UCSD-AML1 (cell line): ENCODE results near the gene ARHGAP32.

Experiments used
- DNase-seq: peaks from one replicate; lab custom pipeline; 2025; ENCODE audit not compliant: unreplicated experiment; lab: John Stamatoyannopoulos, UW

Gene ARHGAP32

DNA sequence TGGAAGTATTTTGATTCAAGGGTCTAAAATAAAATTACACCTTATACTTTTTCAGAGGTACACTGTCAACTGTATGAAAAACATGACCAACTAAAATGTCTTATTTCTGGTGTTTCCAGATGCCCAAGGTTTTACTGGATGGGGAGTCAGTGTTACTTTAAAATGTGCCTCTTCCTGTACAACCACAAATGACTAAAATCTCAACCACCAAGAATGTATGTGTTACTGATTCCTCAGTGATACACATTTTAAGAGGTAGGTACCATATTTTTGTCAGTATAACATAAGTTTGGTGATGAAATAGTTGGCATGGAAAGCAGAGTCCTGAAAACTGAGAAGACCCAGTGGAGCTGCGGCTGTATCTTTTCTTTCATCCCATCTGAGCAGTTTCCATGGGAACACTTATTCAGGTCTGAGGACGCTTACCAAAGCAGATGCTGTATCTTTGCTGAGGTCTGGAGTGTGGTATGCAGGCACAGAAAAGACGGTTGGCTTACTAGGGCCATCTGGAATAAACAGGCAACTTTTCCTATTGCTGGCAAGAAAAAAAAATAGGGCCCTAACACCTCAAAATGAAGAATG is 228.3 kb downstream of the ARHGAP32 start:
- DNase-seq: no peak

DNA sequence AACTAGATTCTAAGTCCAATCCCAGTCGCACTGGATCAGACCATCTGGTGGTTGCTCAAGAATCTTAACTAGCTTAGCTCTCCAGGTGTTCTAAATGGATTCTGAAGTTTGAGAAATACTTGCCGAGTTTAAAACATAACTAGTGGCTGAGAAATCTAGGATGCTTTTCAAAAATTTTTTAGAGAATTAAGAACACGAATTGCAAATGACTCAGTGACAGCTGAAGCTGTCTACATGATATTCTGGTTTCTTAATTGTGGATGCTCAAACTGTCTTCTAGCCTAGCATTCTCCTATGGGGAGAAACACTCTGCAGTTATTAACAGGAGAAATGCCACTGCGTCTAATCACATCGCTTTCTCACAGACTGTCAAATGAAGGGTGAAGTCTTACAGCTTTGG is 229.2 kb downstream of the ARHGAP32 start:
- DNase-seq: no peak

DNA sequence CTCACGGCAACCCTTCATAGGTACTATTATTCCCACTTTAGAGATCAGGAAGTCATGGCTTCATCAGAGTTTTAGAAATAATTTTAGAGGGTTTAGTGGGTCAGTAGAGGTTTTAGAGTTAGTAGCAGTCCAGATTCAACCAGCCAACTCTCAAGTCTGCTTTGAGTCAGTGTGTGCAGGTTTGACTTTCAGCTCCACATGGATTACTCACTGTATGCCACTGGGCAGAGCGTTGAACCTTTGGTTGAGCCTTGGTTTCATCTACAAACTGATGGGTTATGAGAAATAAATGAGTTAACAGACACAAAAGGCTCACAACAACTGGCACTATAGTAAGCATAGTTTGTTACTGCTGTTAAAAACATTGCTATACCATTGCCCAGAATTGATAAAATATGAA is 230.5 kb downstream of the ARHGAP32 start:
- DNase-seq: no peak

DNA sequence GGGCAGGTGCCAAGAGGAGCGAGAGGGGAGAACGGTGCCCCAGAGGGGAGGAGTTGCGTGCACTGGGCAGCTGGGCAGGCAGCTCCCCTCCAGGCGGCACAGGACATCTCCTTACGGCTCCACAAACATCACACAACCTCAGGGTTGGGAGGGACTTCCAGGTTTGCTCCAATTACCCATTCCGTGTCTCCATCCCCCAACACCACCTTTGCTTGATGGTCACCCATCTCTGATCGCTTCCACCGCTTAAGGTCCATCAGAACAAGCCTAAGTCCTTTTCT is 235.0 kb downstream of the ARHGAP32 start:
- no peak for DNase-seq

DNA sequence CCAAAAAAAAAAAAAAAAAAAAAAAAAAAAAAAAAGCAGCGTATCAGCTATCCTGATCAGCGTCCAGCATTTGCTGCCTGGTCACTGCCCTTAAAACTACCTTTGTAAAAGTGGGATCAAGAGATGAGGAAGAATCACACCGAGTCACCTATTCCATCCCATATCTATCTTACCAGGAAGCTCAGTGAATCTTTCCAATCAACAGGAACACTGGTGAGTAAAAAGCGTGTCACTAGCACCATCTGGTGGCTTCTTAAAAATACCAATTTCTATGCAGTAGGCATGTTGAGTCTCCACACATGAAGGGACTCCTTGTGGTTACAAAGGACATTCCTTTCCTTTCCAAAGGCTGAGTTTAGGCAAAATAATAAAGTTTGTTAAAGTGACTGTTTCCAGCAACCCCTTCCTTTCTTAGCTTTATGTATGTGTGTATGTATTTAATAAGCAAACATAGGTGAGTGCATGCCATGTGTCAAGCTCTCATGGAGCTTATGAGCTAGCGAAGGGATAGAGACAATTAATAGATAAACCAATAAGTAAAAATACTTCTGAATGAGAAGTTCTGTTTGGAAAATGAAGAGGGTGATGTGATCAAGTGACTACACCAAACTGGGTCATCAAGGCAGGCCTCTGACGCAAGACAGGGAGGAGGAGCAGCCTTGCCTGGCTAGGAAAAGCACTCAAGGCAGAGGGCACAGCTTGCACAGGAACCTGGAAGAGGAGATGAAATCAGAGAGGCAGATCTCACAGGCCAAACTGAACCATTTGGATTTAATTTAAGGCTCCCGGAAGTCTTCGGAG is 235.5 kb downstream of the ARHGAP32 start:
- DNase-seq: no peak

DNA sequence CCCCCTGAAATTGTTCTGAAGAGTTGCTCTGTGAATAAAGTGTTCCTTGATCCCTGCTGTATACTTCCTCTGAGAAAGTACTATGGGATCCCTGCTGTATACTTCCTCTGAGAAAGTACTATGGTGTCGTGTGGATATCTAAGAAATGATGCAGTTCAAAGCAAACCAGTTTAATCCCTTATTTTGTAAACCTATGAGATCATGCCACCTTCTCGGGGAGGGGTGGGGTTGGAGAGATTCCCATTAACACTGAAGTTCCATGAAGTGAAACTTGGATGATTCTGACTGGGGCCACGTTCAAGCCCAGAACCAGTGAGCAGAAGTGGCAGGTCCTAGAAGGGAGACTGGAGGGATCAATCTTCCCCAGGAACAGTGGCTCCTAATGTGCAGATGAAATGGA is 236.5 kb downstream of the ARHGAP32 start:
- no peak for DNase-seq

DNA sequence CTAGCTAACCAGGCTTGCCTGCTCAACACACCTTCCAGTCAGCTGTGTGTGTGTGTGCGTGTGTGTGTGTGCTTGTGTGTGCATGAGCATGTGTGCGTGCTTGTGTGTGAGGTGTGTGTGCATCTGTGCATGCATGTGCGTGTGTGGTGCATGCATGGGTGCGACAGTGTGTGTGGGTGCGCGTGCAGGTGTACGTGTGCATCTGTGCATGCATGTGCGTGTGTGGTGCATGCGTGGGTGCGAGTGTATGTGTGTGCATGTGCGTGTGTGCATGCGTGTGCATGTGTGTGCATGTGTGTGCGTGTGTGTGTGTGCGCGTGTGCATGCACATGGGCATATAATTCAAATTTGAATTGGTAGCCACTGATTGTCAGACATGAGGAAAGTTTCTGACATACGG is 239.0 kb downstream of the ARHGAP32 start:
- no peak for DNase-seq

DNA sequence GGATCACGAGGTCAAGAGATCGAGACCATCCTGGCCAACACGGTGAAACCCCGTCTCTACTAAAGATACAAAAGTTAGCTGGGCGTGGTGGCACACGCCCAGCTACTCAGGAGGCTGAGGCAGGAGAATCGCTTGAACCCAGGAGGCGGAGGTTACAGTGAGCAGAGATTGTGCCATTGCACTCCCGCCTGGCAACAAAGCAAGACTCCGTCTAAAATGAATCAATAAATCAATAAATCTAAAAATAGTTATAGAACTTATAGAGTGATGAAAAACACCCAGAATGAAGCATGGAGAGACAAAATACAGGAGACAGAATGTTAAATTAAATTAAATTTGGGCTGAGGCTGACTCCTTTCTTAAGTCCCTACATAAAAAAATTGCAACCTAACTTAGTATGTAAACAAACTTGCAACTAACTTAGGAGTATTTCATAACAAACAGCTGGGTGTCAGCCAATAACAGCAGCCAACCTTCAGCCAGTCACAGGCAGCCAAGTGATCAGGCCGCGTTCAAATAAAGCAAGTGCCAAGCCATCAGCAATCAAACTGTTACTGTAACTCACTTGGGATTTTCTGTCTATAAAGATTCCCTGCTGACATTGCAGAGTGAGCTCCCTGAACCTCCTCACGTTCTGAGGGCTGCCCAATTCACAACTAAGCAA is 242.2 kb downstream of the ARHGAP32 start:
- DNase-seq: no peak

DNA sequence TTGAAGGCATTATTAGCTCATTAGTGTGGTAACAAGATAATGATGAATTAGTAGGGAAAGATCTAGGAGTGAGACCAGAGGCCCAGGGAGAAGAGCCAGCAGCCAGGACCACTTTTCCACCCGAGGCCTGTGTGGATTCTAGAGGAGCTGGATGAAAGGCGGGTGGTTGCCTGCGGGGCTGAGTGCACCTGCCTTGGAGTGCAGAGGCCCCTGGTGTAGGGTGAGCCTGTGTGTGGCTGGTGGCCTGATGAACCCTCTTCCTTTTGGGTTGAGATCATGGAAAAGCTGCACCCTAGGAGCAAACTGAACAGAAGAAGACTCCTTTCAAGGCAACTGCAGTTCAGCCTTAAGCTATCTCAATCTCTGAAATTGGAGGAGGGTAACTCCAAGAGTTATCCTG is 243.5 kb downstream of the ARHGAP32 start:
- DNase-seq: peak; percentile 47

DNA sequence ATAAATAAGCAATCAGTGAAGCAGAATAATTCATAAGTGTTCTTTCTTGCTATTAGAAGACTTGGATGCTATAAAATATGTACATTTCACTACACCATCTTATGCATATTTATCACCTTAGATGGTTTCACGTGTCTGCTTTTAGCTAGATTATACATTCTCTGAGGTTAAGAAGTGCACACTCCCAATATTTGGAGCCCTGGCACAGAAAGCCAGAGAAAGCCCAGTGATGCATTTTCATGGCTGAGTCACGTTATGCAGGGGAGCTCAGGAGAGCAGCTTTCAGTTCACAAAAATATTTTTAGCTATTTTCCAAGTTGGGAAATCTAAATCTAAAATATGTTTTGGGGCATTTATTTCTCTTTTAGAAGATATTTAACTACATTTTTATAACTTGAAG is 244.4 kb downstream of the ARHGAP32 start:
- no peak for DNase-seq

DNA sequence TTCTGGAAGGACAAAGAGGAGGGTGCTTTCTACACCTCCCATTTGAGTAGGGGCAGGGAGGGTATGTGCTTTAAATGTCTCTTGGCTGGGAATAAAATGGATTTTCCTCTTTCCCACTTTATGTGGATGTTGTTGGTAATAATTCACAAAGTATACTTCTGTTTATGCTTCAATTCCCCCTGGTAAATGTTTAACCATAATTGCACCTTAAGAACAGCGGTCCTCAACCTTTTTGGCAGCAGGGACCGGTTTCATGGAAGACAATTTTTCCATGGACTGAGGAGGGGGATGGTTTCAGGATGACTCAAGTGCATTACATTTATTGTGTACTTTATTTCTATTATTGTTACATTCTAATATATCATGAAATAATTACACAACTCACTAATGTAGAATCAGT is 245.5 kb downstream of the ARHGAP32 start:
- DNase-seq: no peak

DNA sequence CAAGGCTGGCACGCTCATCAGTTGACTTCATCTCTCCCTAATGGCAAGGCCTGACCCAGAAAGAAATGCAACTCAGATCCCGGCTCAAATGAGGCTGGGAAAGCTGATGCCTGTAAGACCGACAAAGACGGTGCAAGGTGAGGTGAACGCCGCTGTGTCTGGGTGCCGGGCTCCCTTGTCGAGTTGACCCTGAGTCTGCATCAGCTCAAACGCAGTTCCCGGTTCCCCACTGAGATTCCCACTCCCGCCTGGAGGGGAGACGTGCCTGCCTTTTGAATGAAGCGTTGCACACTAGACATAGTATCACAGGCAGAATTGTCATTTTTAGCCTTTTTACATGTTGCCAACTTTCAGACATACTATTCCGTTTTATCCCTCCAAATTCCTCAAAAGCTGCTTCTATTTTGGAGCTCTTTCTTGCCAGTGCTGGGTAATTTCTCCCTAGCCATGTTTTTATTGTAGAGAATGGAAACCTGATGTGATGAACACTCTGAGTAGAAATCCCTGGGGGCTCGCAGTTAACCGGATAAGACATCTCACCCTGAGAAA is 248.6 kb downstream of the ARHGAP32 start:
- DNase-seq: no peak

DNA sequence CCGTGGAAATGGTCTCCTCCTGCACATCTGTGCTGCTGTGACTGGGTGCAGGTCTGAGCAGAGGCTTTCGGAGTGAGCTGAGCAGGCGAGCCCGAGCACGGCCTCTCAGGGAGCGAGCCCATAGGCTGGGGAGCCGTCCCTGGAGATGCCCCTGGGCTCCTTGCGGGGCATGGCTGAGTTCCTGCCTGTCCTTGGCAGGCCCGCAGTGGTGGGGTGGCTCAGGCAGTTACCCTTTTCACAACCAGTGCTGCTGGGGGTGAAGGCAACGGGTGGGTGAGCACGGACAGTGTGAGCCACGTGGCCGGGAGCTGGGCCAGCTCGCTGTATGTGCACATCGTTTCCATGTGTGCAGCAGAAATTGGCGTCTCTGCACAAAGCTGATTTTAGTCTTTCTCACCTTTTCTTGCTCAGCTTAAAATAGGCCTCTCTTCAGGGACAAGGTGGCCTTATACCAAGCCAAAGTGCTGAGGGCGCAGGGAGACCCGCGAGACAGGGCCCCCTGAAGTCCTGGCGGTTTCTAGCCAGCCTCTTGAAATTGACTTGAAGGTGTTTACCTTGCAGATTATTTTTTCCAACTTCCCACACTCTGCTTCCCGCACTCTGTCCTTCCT is 249.2 kb downstream of the ARHGAP32 start, which contains the start of gene TP53AIP1:
TP53AIP1 (minus strand) TSS at position 55 of the 611 bp plus-strand sequence. CDS start 5,053 bp downstream, outside the sequence.
- no peak for DNase-seq

DNA sequence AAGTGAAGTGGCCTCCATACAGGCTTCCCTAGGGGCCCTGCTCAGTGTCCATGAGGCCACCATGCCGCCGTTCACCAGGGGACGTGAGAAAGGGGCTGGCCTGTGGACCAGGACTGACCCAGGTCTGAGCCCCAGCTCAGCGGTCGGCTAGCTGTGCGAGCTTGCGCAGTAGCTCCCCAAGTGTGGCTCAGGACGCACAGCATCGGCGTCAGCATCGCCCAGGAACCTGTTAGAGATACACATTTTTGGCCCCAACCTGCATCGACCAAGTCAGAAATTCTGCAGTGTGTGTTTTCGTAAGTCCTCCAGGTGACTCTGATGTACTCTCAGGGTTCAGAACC is 249.9 kb downstream of the ARHGAP32 start:
- DNase-seq: no peak

DNA sequence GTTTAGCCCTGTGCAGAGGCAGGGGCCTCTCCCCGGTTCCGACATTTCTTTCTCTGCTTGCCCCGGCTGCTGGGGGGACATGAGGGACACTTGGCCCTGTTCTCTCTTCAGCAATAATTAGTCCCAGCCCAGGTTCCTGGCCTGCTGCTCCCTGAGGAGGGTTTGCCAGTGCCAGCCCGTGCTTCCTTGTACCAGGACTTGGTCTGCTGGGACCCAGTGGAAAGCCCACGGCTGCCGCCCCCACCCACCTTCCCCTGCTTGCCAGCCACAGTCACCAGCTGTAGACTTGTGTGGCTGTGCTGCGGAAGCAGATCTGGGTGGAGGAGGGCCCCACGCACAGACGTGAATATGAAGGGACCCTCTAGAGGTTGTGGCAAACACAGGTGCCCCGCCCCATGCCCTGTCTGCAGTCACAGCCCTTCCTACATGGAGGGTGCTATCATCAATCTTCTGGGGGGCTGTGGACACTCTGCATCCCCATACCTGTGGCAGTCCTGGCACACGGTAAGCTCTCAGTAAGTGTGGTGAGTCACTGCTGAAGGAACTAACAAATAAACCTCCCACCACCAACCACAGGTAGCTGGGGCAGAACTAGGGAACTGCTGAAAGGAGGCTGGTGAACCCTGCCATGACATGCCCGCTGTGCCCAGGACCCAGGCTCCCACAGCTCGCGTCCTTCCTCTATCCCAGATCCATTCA is 250.4 kb downstream of the ARHGAP32 start:
- no peak for DNase-seq

DNA sequence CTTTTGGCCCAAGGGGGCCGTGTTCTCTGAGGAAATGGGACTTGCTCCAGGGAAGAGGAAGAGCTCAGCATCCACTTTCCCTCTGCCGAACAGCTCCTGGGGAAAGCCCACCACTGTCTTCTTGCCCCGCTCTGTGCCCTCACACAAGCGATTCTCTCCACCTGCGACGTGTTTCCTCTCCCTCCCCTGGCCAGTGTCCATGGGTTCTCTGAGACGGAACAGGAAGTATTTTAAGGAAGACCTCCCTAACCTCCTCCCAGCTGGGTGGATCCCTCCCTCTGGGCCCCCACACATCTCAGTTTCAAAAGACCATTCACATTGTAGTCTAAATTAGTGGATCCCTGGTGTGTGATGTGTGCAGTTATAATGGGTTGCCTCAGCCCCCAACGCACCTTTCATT is 251.0 kb downstream of the ARHGAP32 start:
- DNase-seq: no peak

DNA sequence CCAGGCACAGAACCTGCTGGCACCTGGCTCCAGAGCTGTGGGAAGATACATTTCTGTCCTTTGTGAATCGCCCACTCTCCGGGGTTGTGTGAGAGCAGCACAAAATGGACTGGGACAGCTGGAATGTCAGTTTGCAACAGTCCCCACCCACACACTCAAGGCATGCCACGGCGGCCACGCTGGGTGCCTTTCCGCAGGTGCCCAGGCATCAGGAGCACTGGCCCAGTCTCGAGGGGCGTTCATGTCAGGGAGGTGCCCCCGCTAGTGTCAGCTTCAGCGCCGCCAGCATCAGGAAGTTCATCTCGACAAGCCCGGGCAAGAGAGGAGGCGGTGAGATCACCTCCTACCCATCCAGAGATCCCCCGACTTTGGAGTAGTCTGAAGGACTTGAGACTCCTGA is 251.5 kb downstream of the ARHGAP32 start:
- DNase-seq: no peak

DNA sequence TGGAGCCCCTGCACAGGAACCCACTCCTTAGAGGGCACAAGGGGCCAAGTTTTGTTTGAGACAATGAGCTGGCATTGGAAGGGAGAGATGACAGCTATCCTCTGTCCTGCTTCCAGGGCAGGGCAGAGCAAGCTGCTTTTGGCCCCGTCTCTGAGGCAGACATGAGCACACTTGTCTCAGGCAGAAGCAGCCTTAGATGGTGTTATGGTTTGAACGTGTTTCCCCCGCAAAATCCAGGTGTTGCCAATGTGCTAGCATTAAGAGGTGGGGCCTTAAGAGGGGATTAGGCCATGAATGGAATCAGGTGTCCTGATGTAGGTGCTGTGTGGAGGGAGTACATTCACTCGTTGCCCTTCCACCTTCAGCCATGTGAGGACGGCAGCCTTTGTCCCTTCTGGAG is 252.0 kb downstream of the ARHGAP32 start:
- no peak for DNase-seq

DNA sequence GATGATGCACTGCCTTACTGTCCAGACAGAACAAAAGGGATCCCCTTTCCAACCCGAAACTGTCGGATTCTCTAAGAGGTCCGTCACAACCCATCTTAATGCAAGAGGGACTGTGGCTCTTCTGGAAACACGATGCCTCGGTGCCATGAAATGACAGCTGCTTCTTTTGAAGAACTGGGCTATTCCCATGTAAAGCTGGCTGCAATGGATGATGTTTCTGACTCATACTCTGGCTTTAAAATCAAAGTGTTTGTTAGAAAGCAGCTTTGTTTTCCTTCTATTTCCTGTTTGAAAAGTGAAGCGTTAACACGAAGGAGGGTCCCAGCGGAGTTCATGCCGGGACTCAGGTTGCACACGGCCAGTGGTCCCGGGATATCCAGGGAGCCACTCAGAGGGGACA is 252.5 kb downstream of the ARHGAP32 start:
- no peak for DNase-seq

DNA sequence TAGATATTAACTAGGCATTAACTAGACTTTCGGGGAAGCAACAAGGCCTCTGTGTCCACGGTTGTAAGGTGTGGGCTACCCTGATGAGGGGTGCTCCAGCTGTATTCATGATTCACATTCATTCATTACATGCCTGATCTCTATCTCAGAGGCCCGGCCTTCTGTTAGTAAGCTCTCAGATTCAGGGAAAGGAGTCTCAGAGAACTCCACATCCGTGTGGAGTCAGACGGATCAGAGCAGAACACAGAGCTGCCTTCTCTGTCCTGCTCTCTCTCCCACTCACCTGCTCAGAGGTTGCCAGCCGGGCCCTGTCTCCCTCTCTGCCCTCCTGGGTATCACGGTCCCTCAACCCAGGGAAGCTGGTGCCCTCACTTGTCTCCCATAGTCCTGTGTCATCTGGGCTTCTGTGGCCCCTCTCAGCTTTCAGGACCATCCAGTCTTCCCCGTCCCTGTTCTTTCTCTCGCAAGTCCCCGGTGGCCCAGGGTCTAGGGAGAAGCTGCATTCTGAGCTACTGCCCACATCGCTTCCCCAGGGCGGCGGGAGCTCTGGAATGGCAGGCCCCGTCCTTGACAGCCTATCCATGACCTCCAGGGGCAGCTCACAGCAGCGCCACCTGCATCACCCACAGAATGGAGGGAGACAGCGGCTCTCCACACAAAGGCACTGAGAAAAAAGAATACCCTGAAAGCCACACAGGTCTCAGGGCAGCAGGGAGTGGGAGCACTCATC is 253.8 kb downstream of the ARHGAP32 start:
- DNase-seq: no peak

DNA sequence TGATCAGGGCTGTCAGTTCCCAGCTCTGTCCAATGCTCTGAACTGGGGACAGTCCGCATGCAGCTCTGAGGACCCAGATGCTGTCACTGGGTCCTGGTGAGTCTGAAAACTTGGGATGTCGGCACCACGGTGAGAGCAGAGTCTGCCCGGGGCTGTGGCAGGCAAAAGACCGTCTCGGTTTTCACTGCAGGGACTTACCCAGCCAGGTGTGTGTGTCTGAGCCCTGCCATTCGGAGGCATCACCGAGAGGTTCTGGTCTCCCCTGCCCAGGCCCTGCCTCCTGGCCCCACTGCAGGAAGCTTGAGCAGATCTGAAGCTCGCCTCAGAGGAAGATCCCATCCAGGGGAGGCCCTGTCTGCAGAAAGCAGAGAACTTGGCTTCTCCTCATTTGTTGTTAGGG is 254.6 kb downstream of the ARHGAP32 start:
- DNase-seq: no peak
